Heart left ventricle (tissue), 16 donors: Measurements from ENCODE around the gene VASH1. TPM values are rescaled to one million over a fixed set of nuclear protein-coding genes. Genes with fewer than 3 reads are reported as not detected.

ENCODE experiments used
- ATAC-seq, 4 donors: fragments of 200-7000 bp; cut with Tn5 transposase; one replicate each; pipeline ENCODE4 v1.9.1; 2020 to 2022; ENCODE audit warnings: moderate library complexity in 4 of 4, mild to moderate bottlenecking in 3 of 4, moderate number of reproducible peaks in 1 of 4
- DNase-seq, 5 donors: peaks; one replicate each; pipeline ENCODE4 v3.0.0-alpha.2; 2020
- H3K27ac ChIP-seq, 12 donors: fragments of 200-600 bp; sonication (generic) in 4 of 12; one replicate each; pipeline versions ENCODE4 v1.5.0 to v1.8.0; 2016 to 2022; ENCODE audit warnings: mild to moderate bottlenecking in 2 of 12
- H3K27me3 ChIP-seq, 9 donors: fragments of 200-600 bp; sonication (generic) in 2 of 9; one replicate each; pipeline versions ENCODE4 v1.5.1 to v1.8.0; 2016 to 2022; ENCODE audit warnings: mild to moderate bottlenecking in 3 of 9
- H3K36me3 ChIP-seq, 9 donors: fragments of 200-600 bp; sonication (generic) in 2 of 9; one replicate each; pipeline versions ENCODE4 v1.5.0 to v1.8.0; 2018 to 2022; ENCODE audit warnings: mild to moderate bottlenecking in 2 of 9
- H3K4me1 ChIP-seq, 12 donors: fragments of 200-600 bp; sonication (generic) in 4 of 12; one replicate each; pipeline versions ENCODE4 v1.5.0 to v1.8.0; 2016 to 2022; ENCODE audit warnings: mild to moderate bottlenecking in 3 of 12
- H3K4me3 ChIP-seq, 12 donors: fragments of 200-600 bp; sonication (generic) in 4 of 12; one replicate each; pipeline versions ENCODE4 v1.5.0 to v1.8.0; 2017 to 2022; ENCODE audit warnings: mild to moderate bottlenecking in 9 of 12, moderate library complexity in 4 of 12
- H3K9me3 ChIP-seq, 12 donors: fragments of 200-600 bp; sonication (generic) in 4 of 12; one replicate each; pipeline versions ENCODE4 v1.5.0 to v1.8.0; 2016 to 2022; ENCODE audit warnings: mild to moderate bottlenecking in 1 of 12
- CTCF ChIP-seq, 12 donors: fragments of 200-600 bp; sonication (generic) in 4 of 12; IDR thresholded peaks; one replicate each; pipeline versions ENCODE4 v1.5.0 to v1.8.0; 2018 to 2022; ENCODE audit warnings: antibody characterized with exemption in 12 of 12, mild to moderate bottlenecking in 5 of 12
- POLR2A ChIP-seq, 2 donors: fragments of 450-650 bp; IDR thresholded peaks; one replicate each; pipeline ENCODE4 v1.6.1; 2017; ENCODE audit warnings: antibody characterized with exemption in 2 of 2, mild to moderate bottlenecking in 2 of 2, moderate library complexity in 2 of 2
- WGBS, 4 donors: extraction: QIAGEN DNeasy Blood & Tissue Kit in 2 of 4; methylation state at CpG; one replicate each; pipeline versions ENCODE4 v1.1.5 to v1.1.7; 2013 to 2018; 5-methylcytosine and 5-hydroxymethylcytosine counted together
- intact Hi-C, 10 donors: fragments of 100-400 bp; cut with DNase I; formaldehyde crosslinking; loops; one replicate each; pipeline versions ENCODE4 v1.11.1 to v1.14.2; 2022
- polyA plus RNA-seq, 2 donors: library from polyadenylated mRNA; stranded (reverse); fragments of 200-250 nt; gene quantifications; one replicate each; pipeline ENCODE4 v1.2.3, GENCODE V29; 2013
- total RNA-seq, 9 donors: library from RNA; depleted of rRNA in 2 of 9; stranded (reverse); fragments of >200 nt in 2 of 9; fragmentation: NEBNext Ultra II Directional in 3 of 9; extraction: Animal tissue kit (Norgen Biotek cat#: 25700) in 3 of 9; gene quantifications; one replicate each; pipeline versions ENCODE4 v1.1.0 to v1.2.4, GENCODE V29; 2016 to 2023
- donor health status: ischemic (EF 13 %, LVEDD 7.1; RV severe dilation, severe dysfunction).
- donor health status: healthy with polysubstance abuse.
- donor health status: DM: no; HTN: yes; CAD: no.
- donor health status: DM: no; HTN: no; CAD: no.
- donor health status: ischemic (EF 25% LVEDD 6.9; RV normal size, moderate dysfunction).
- donor health status: ischemic (EF 25% LVEDD 5.7; RV mildly dilated, moderate dysfunction).
- donor health status: healthy.
- donor health status: DM: yes; HTN: yes; CAD: no.
- donor health status: ischemic (EF 35%, LVEDD 5.7; RV mildly dilated, moderate dysfunction).
- donor health status: nonischemic (EF 11% LVEDD 7.7; RV severe dilation, severe dysfunction).
- donor health status: DM: yes; HTN: yes; CAD: no.
- donor health status: PGD.
- donor health status: ischemic (EF 29% LVEDD 5.4; RV normal size, mild dysfunction).
- donor health status: nonischemic (EF 23%, LVEDD 6.1; RV moderate dilation, normal function).

Gene VASH1
- total and polyA plus RNA-seq, 11 donors = 7.8 to 30.8 (median 11.1) TPM

- H3K4me3 ChIP-seq = no peak overlapping the region
- 70 to 81% (median 79%) methylated on average over 7 of the region's 7 CpGs for WGBS, 4 donors
- no peaks in the 10 kb centered on the region for H3K9me3 ChIP-seq
- no peak for TF ChIP-seq POLR2A (IDR thresholded peaks at IDR 0.05)
- no peak for TF ChIP-seq CTCF (IDR thresholded peaks at IDR 0.05)
- peak overlapping the region in 1 of 12 donors; percentile 33 for H3K27ac ChIP-seq
- ATAC-seq (no peak), DNase-seq (no peak)
- peaks cover 0 to 30% (median 18%) of the 10 kb centered on the region in 12 donors for H3K4me1 ChIP-seq
- intact Hi-C loops = no loop called here
- no peaks in the 10 kb centered on the region for H3K27me3 ChIP-seq
- H3K36me3 ChIP-seq = peaks cover 0 to 2% (median 0%) of the 10 kb centered on the region in 9 donors
Measured at GRCh38 chr14:76814726-76815645, 53.7 kb downstream of the VASH1 start.

- Histone ChIP-seq H3K36me3 (no peaks in the 10 kb centered on the region), H3K4me1 (no peaks in the 10 kb centered on the region), H3K27ac (no peak overlapping the region), H3K4me3 (no peak overlapping the region), H3K27me3 (no peaks in the 10 kb centered on the region), H3K9me3 (no peaks in the 10 kb centered on the region)
- WGBS, 4 donors = 91 to 97% (median 93%) methylated on average over 2 of the region's 2 CpGs
- DNase-seq (no peak), ATAC-seq (no peak)
- intact Hi-C loops = no loop called here
- TF ChIP-seq CTCF (IDR thresholded peaks at IDR 0.05) = no peak
- TF ChIP-seq POLR2A (IDR thresholded peaks at IDR 0.05) = no peak
Measured at GRCh38 chr14:76820700-76821099, 59.4 kb downstream of the VASH1 start.

GRCh38 chr14:76826122-76826521, 64.9 kb downstream of the VASH1 start, which contains the start of gene LRRC74A:
Gene LRRC74A (plus strand): TSS chr14:76826408. CDS start chr14:76826698, 290 bp downstream.
- Histone ChIP-seq H3K9me3 (peaks cover 0 to 2% (median 0%) of the 10 kb centered on the region in 12 donors), H3K4me3 (no peak within 1 kb of the TSS), H3K27me3 (no peaks in the 10 kb centered on the region), H3K4me1 (peaks cover 0 to 33% (median 21%) of the 10 kb centered on the region in 12 donors), H3K36me3 (no peaks in the 10 kb centered on the region), H3K27ac (peak within 1 kb of the TSS in 1 of 12 donors; percentile 84)
- ATAC-seq = no peak
- no peak for TF ChIP-seq CTCF (IDR thresholded peaks at IDR 0.05)
- no peak for TF ChIP-seq POLR2A (IDR thresholded peaks at IDR 0.05)
- DNase-seq = no peak
- intact Hi-C loops = no loop called here
- WGBS, 4 donors = 93 to 100% (median 97%) methylated on average over 2 of the region's 2 CpGs

- DNase-seq = peak; percentile 39 to 75 (median 62)
- Histone ChIP-seq H3K27ac (peak overlapping the region in 11 of 12 donors; percentile 40 to 84 (median 79)), H3K4me3 (peak overlapping the region in 10 of 12 donors; percentile 2 to 50 (median 40)), H3K27me3 (no peaks in the 10 kb centered on the region), H3K4me1 (peaks cover 0 to 42% (median 21%) of the 10 kb centered on the region in 12 donors), H3K9me3 (peaks cover 0 to 2% (median 0%) of the 10 kb centered on the region in 12 donors), H3K36me3 (no peaks in the 10 kb centered on the region)
- TF ChIP-seq CTCF (IDR thresholded peaks at IDR 0.05) (no peak), POLR2A (IDR thresholded peaks at IDR 0.05) (no peak)
- peak in 3 of 4 donors; percentile 44 to 61 (median 58) for ATAC-seq
- 58 to 76% (median 68%) methylated on average over 9 of the region's 9 CpGs for WGBS, 4 donors
- intact Hi-C loops = no loop called here
Measured at GRCh38 chr14:76827696-76828296, 66.5 kb downstream of the VASH1 start.
